Choroid plexus epithelial cell (primary cell): ENCODE results near the gene RNLS.

Experiments used
- DNase-seq: peaks from one replicate; pipeline ENCODE4 v3.0.0-alpha.2; 2010; ENCODE audit warnings: low read depth
- H3K4me3 ChIP-seq: 2 replicates; pipeline ENCODE4 v1.5.1; 2011; ENCODE audit warnings: low read depth, mild to moderate bottlenecking, control low read depth, low read length, moderate library complexity
- TF ChIP-seq, protein P1 (sequence below): conservative IDR thresholded peaks from 2 replicates; pipeline ENCODE4 v1.5.1; 2011; ENCODE audit warnings: low read depth, mild to moderate bottlenecking, control low read depth, inconsistent platforms, low read length, moderate library complexity

Gene RNLS

DNA sequence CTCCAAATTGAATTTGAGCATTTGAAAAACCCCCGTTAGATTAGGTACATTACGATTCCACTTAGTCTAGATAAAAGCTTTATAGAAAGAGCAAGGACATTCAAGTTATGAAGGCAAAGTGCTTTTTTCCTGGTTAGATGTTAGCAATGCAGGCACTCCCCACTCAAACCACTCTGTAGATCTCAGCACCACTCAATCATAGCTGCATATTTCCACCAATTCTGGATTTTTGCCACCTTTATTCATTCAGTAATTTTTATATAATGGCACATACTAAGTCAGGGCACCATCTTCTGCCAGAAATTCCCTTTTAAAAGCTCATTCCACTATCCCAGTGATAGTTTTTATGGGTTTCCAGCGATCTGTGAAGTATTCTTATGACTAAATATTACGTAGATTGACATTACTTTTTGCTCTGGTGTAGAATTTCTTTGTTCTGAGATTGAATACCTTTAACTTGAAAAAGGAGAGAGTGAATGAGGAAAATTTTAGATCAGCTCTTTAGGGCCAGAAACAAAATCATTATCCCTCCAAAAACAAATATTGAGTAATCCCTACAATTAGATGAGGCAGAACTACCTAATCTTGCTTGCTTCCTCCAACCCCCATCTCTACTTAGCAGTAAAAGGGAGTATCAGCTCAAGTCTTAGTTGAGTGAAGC, 51.6 kb downstream of the RNLS start:
- H3K4me3 ChIP-seq = no peak overlapping the region
- TF ChIP-seq, protein P1, sequence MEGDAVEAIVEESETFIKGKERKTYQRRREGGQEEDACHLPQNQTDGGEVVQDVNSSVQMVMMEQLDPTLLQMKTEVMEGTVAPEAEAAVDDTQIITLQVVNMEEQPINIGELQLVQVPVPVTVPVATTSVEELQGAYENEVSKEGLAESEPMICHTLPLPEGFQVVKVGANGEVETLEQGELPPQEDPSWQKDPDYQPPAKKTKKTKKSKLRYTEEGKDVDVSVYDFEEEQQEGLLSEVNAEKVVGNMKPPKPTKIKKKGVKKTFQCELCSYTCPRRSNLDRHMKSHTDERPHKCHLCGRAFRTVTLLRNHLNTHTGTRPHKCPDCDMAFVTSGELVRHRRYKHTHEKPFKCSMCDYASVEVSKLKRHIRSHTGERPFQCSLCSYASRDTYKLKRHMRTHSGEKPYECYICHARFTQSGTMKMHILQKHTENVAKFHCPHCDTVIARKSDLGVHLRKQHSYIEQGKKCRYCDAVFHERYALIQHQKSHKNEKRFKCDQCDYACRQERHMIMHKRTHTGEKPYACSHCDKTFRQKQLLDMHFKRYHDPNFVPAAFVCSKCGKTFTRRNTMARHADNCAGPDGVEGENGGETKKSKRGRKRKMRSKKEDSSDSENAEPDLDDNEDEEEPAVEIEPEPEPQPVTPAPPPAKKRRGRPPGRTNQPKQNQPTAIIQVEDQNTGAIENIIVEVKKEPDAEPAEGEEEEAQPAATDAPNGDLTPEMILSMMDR = no peak
- DNase-seq = no peak

DNA sequence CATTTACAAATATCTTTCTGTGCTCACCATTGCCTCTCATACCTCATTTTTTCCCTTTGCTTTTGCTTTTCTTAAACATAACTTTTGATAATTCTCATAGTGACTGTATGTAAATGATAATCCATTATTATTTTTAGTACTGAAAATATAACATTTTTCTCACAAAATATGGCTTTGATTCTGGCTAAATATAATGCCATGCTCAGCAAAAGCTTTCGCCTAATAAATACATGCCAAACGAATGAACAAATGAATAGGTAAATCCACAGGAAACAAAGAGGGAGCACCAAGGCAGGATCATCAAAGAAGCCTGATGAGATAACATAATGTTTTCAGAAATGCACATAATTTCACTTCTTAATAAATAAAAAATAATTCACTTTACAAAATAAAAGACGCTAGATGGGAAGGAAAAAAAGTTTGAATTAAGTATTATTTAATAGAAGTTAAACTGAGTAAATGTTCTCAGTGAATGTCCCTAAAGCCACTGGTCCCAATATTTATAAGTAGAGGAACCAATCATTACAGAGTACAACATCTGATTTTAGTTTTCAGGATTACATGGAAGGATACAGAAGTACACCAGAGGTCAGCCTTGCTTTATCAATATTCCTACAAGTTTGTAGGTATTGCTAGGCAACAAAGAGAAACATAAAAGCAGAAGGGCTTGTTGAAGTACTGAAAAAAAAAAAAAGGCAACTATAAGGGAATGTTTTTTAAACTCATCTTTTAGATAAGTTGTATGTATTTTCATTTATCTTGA, 52.3 kb downstream of the RNLS start:
- no peak overlapping the region for H3K4me3 ChIP-seq
- DNase-seq = no peak
- TF ChIP-seq, protein P1 = no peak

DNA sequence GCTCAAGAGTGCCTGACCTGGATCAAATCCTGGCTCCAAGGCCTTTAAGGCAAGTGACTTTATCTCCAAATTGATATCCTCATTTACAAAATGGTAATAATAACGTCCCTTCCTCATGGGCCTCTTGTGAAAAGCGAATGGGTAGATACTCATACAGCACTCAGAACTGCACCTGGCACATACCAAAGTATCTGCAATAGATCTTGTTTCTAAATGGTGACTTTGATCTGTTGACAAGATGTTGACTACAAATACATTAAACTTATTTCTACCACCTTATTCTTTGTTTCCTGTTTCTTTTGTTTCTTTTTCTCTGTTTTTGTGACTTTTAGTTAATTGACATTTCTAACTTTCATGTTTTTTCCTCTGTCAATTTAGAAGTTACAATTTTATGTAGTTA, 53.0 kb downstream of the RNLS start:
- DNase-seq = no peak
- H3K4me3 ChIP-seq = no peak overlapping the region
- TF ChIP-seq, protein P1 = no peak

DNA sequence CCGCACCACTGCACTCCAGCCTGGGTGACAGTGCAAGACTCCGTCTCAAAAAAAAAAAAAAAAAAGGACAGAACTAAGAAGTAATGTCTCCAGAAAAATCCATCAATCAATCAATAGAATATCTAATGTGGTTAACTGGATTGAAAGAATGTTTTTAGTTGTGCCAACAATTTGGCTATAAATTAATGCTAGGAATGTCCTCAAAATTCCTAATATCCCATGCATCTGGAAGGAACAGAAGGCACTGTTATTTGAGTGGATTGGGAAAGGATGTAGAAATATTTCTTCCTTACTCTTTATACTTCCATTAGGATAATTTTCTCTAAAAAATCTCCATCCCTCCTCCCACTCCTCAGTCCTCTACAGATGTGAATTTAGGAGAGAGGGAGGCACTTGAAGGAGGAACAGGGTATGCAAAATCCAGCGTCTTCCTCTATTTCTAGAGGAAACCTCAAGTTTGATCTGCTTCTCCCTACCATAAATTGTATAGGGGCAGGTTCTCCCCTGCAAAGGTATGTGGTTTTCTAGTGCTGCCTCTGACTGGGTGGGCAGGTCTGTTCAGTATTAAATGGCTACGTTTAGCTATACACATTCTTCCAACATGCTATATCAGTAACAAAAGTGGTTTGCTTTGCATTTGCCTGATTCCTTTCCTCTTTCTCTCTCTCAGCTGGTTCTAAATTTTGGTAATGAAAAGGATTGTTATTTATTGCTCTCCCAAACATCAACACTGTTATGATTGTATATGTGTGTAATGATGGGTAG, 54.1 kb downstream of the RNLS start:
- H3K4me3 ChIP-seq = no peak overlapping the region
- TF ChIP-seq, protein P1 = no peak
- no peak for DNase-seq

DNA sequence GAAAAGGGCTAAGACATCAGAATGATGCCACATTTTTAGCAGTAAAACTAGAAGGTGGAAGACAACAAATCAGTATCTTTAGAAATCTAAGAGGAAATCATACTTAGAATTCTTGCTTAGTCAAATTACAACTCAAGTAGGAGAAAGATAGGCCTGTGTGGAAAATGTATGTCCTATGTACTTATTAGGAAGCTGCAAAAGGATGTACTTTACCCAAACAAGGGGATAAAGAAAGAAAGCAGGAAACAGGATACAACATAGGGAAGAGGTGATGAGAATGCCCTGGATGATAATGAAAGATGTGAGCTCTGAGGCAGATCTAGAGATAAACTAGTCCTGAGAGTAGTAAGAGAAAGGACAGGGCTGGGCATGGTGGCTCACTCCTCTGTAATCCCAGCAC, 54.9 kb downstream of the RNLS start:
- TF ChIP-seq, protein P1 = no peak
- DNase-seq = no peak
- H3K4me3 ChIP-seq = no peak overlapping the region

DNA sequence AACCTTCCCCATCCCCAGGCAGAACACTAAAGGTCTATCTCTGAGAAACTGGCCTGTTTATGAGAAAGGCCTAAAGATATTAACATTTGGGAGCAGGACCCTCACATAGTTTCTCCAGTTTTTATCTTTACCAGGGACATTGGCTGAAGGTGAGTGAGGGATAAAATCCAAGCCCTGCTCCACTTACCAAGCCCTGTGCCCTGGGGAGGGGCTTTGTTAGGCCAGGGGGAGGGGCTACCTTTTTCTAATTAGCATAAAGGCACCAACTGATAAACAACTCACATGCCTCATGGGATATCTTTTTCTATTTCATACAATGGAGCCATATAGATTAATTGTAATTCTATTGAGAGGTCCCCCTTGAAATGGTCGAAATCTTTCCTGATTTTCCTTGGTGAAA, 55.9 kb downstream of the RNLS start:
- DNase-seq = no peak
- TF ChIP-seq, protein P1 = no peak
- H3K4me3 ChIP-seq = no peak overlapping the region
